ENCODE data around the gene ARHGEF28. TPM values are rescaled to one million over a fixed set of nuclear protein-coding genes. Genes with fewer than 3 reads are reported as not detected.

The ARHGEF28 gene
- total and polyA plus RNA-seq, 8 donors, result 14.9 to 36.2 (median 24.6) TPM

DNA sequence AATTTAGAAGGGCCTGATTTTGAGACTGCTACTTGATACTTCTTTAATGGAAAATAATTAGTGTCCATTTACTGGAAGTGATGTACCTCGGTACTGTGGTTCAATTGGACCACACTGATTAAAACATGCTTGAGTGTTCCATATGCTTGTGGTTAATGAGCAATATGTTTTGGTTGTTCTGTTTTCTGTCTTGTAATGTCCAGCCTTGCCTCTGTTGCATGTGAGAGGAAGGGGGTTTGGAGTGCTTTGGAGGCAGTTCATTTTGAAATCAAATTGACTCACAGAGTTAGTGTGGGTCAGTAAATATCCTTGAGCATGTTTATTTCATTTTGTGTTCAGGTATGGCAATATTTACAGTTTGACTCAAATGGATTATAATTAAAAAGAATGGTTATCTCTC, 334.4 kb downstream of the ARHGEF28 start:
- Histone ChIP-seq H3K36me3 (no peaks in the 10 kb centered on the region), H3K27ac (no peak overlapping the region), H3K4me1 (no peaks in the 10 kb centered on the region), H3K27me3 (no peaks in the 10 kb centered on the region), H3K9me3 (no peaks in the 10 kb centered on the region), H3K4me3 (no peak overlapping the region)
- 77 to 83% methylated on average over 1 of the region's 1 CpG for WGBS, 2 donors
- FAIRE-seq (no peak), DNase-seq (no peak), ATAC-seq (no peak)
- TF ChIP-seq, protein P1, sequence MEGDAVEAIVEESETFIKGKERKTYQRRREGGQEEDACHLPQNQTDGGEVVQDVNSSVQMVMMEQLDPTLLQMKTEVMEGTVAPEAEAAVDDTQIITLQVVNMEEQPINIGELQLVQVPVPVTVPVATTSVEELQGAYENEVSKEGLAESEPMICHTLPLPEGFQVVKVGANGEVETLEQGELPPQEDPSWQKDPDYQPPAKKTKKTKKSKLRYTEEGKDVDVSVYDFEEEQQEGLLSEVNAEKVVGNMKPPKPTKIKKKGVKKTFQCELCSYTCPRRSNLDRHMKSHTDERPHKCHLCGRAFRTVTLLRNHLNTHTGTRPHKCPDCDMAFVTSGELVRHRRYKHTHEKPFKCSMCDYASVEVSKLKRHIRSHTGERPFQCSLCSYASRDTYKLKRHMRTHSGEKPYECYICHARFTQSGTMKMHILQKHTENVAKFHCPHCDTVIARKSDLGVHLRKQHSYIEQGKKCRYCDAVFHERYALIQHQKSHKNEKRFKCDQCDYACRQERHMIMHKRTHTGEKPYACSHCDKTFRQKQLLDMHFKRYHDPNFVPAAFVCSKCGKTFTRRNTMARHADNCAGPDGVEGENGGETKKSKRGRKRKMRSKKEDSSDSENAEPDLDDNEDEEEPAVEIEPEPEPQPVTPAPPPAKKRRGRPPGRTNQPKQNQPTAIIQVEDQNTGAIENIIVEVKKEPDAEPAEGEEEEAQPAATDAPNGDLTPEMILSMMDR (IDR thresholded peaks at IDR 0.05), result no peak
- intact Hi-C loops (cut with DNase I), result no loop called here

DNA sequence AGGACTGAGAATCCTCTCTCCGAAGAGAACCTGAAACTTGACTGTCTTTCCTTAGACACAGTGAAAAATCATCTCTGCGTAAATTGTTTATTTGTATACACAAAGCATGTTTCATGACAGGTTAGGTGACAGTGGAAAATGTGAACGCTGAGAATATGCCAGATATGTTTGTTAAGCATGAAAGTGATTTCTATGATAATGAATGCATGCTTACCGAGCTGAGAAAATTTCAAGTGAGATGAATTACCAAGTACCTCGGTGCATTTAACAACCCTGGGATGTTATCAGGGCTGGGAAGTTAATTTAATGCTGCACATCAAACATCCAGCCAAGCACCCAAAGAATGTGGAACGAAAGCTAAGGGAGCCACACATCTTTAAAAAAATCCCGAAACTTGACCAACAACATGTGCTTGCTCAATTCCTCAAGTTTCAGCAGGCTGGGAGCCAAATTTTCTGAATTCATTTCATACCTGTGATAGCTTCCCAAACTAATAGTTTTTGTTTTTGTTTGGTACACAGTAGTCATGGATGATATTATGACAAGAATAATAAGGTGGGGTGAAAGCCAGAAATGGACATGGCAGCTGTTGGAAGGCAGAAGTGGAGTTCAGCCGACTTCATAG, 336.9 kb downstream of the ARHGEF28 start:
- DNase-seq, result peak in 2 of 6 donors; percentile 17 to 37
- H3K9me3 ChIP-seq, result no peaks in the 10 kb centered on the region
- WGBS, 2 donors, result 61 to 62% methylated on average over 8 of the region's 8 CpGs
- no peaks in the 10 kb centered on the region for H3K27me3 ChIP-seq
- no peaks in the 10 kb centered on the region for H3K4me1 ChIP-seq
- no peaks in the 10 kb centered on the region for H3K36me3 ChIP-seq
- FAIRE-seq, result no peak
- intact Hi-C loops (cut with DNase I), result no loop called here
- H3K4me3 ChIP-seq, result no peak overlapping the region
- no peak overlapping the region for H3K27ac ChIP-seq
- TF ChIP-seq, protein P1 (IDR thresholded peaks at IDR 0.05), result no peak
- ATAC-seq, result peak in 3 of 4 donors; percentile 19 to 77 (median 38)

DNA sequence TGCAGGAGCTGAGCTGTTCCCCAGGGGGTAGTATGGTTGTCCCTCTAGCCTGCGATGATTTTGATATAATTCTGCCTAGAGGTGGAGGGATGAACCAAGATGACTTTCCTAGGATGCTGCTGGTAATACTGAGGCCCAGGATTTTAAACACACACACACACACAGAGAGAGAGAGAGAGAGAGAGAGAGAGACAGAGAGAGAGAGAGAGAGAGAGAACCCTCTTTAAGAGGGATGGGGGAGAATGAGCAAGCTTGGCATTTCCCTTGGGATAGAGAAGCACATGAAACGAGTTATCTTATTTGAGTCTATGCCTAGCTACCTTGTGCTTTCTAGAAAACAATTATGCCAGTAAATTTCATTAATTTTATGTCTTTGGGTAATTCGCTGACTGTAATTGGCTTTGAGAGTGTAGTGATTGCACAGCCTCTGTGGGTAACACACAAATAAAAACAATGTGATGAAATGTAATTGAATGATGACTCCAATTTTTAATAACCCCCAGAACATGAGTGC, 338.4 kb downstream of the ARHGEF28 start:
- Histone ChIP-seq H3K9me3 (no peaks in the 10 kb centered on the region), H3K4me3 (no peak overlapping the region), H3K36me3 (no peaks in the 10 kb centered on the region), H3K27ac (no peak overlapping the region), H3K27me3 (no peaks in the 10 kb centered on the region), H3K4me1 (no peaks in the 10 kb centered on the region)
- FAIRE-seq (no peak), DNase-seq (no peak), ATAC-seq (no peak)
- intact Hi-C loops (cut with DNase I), result no loop called here
- TF ChIP-seq, protein P1 (IDR thresholded peaks at IDR 0.05), result no peak
- 79 to 84% methylated on average over 3 of the region's 3 CpGs for WGBS, 2 donors

DNA sequence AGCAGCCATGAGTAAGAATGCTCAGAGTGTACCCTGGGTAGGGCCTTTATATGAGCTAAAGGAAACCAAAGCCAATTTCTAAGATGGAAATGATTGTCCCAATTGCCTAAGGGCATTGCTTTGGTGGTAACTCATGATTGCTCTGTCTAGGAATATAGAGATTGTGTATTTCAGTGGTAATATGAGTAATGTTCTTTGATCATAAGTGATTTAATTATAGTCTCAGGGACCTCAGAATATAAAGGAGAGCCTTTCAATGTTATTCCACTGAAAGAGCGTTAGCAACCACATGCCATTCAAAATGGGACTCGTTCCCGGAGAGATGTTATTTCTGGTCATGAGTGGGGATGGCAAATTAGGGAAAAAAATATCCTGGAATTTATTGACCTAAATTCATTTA, 340.5 kb downstream of the ARHGEF28 start:
- H3K27ac ChIP-seq, result no peak overlapping the region
- H3K4me3 ChIP-seq, result no peak overlapping the region
- H3K27me3 ChIP-seq, result no peaks in the 10 kb centered on the region
- no peaks in the 10 kb centered on the region for H3K36me3 ChIP-seq
- no peaks in the 10 kb centered on the region for H3K9me3 ChIP-seq
- 91 to 92% methylated on average over 3 of the region's 3 CpGs for WGBS, 2 donors
- H3K4me1 ChIP-seq, result no peaks in the 10 kb centered on the region
- TF ChIP-seq, protein P1 (IDR thresholded peaks at IDR 0.05), result no peak
- FAIRE-seq, result no peak
- intact Hi-C loops (cut with DNase I), result no loop called here
- no peak for ATAC-seq
- DNase-seq, result no peak

DNA sequence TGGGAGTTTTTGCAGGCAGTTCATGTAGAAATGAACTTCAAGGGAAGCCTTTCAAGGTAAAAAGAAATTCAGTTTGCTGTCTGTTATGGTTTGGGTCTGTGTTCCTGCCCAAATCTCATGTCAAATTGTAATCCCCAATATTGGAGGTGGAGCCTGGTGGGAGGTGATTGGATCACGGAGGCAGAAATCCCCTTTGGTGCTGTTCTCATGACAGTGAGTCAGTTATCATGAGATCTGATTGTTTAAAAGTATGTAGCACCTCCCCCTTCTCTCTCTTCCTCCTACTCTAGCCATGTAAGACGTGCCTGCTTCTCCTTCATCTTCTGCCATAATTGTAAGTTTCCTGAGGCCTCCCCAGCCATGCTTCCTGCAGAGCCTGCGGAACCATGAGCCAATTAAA, 341.4 kb downstream of the ARHGEF28 start:
- H3K36me3 ChIP-seq, result no peaks in the 10 kb centered on the region
- DNase-seq (no peak), FAIRE-seq (no peak), ATAC-seq (no peak)
- TF ChIP-seq, protein P1 (IDR thresholded peaks at IDR 0.05), result no peak
- H3K27me3 ChIP-seq, result no peaks in the 10 kb centered on the region
- WGBS, 2 donors, result 86 to 88% methylated on average over 3 of the region's 3 CpGs
- H3K9me3 ChIP-seq, result no peaks in the 10 kb centered on the region
- no peaks in the 10 kb centered on the region for H3K4me1 ChIP-seq
- intact Hi-C loops (cut with DNase I), result no loop called here
- H3K27ac ChIP-seq, result no peak overlapping the region
- H3K4me3 ChIP-seq, result no peak overlapping the region

All from pancreas (tissue), 10 donors.